GM12892 (cell line): ENCODE data around the gene NOP9.

Experiments used
- POLR2A ChIP-seq: IDR thresholded peaks from 2 replicates; pipeline ENCODE4 v1.6.1; 2011; ENCODE audit warnings: low read depth, low read length, control low read depth
- POLR2AphosphoS5 ChIP-seq: IDR thresholded peaks from 2 replicates; pipeline ENCODE4 v1.6.1; 2011; ENCODE audit warnings: low read depth, low read length, control low read depth
- TAF1 ChIP-seq: IDR thresholded peaks from 2 replicates; pipeline ENCODE4 v1.6.1; 2011; ENCODE audit warnings: low read depth, mild to moderate bottlenecking, control low read depth, low read length, borderline replicate concordance

- no peak for TF ChIP-seq POLR2A
- no peak for TF ChIP-seq POLR2AphosphoS5
- TF ChIP-seq TAF1: no peak
These were observed 14.3 kb upstream of the NOP9 start for GRCh38 chr14:24285351-24285750.
